Gastrocnemius medialis (tissue), 4 donors: Measurements from ENCODE around the gene FBXO17. TPM values are rescaled to one million over a fixed set of nuclear protein-coding genes. Genes with fewer than 3 reads are reported as not detected.

Experiments
- ATAC-seq, 2 donors: fragments of 150-250 bp; one replicate each; pipeline ENCODE4 v1.9.1; 2016
- DNase-seq, 2 donors: peaks; one replicate each; pipeline ENCODE4 v3.0.0-alpha.2; 2019
- H3K27ac ChIP-seq, 4 donors: fragments of 200-600 bp; sonication (generic); 1 replicate in 1 of 4; 2 replicates in 3 of 4; pipeline ENCODE4 v1.5.1; 2016 to 2018; ENCODE audit warnings: mild to moderate bottlenecking in 2 of 4, moderate library complexity in 1 of 4
- H3K27me3 ChIP-seq, 3 donors: fragments of 200-600 bp; sonication (generic) in 2 of 3; 1 replicate in 1 of 3; 2 replicates in 2 of 3; pipeline versions ENCODE4 v1.5.1 to v1.6.0; 2016 to 2019; ENCODE audit warnings: mild to moderate bottlenecking in 1 of 3, moderate library complexity in 1 of 3
- H3K36me3 ChIP-seq, 2 donors: fragments of 200-600 bp; sonication (generic) in 1 of 2; one replicate each; pipeline ENCODE4 v1.5.1; 2017 to 2018
- H3K4me1 ChIP-seq, 2 donors: fragments of 200-600 bp; sonication (generic) in 1 of 2; one replicate each; pipeline ENCODE4 v1.5.1; 2016 to 2017; ENCODE audit warnings: mild to moderate bottlenecking in 2 of 2
- H3K4me3 ChIP-seq, 4 donors: fragments of 200-600 bp; sonication (generic) in 3 of 4; 1 replicate in 1 of 4; 2 replicates in 3 of 4; pipeline ENCODE4 v1.5.1; 2016 to 2019; ENCODE audit warnings: mild to moderate bottlenecking in 2 of 4
- H3K9me3 ChIP-seq, 3 donors: fragments of 200-600 bp; sonication (generic) in 2 of 3; 1 replicate in 1 of 3; 2 replicates in 2 of 3; pipeline ENCODE4 v1.5.1; 2016 to 2019
- POLR2A ChIP-seq, 2 donors: fragments of 450-650 bp; IDR thresholded peaks; one replicate each; pipeline ENCODE4 v1.6.1; 2017; ENCODE audit warnings: antibody characterized with exemption in 2 of 2, mild to moderate bottlenecking in 2 of 2, moderate library complexity in 2 of 2
- in situ Hi-C, 4 donors: fragments of 200-750 bp; cut with MboI; loops; one replicate each; pipeline versions ENCODE4 v1.15.0 to v1.8.0; 2017; ENCODE audit warnings: low sequenced_read_pairs in 4 of 4
- intact Hi-C: fragments of 100-400 bp; cut with DNase I; formaldehyde crosslinking; loops from one replicate; pipeline ENCODE4 v1.15.1; 2023; ENCODE audit warnings: low total_unique reads
- total RNA-seq, 4 donors: library from RNA; depleted of rRNA; stranded (reverse); fragments of >200 nt; gene quantifications; one replicate each; pipeline versions ENCODE4 v1.1.0 to v1.2.3, GENCODE V29; 2016
- TF ChIP-seq, protein P1 (sequence below), 5 experiments: fragments of 450-650 bp in 3 of 5; fragments of 200-600 bp in 2 of 5; sonication (generic) in 2 of 5; IDR thresholded peaks in 4 of 5; conservative IDR thresholded peaks in 1 of 5; 1 replicate in 4 of 5; 2 replicates in 1 of 5; pipeline ENCODE4 v1.5.1; 2016 to 2019; ENCODE audit warnings: antibody characterized with exemption in 5 of 5, mild to moderate bottlenecking in 3 of 5, moderate library complexity in 3 of 5

FBXO17 gene
- total RNA-seq, 4 donors from 2014 or later = 1.6 to 4.2 (median 2.4) TPM

DNA sequence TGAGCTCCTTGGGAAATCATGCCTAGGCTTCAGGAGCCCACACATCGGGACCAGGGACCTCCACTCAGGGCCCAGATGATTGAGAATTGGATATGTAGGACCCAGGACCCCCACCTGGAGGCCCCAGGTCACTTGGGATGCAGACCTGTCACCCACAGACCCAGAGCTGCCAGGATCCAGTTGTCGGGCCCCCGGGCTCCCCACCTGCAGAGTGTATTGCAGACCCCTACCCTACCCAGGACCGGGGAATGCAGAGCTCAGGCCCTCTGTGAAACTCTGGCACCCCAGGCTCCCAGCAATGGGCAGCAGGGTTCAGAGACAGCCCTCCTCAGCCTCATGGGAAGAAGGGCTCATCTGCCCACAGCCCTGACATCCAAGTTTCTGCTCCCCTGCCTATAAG is 69.9 kb downstream of the FBXO17 start:
- Histone ChIP-seq H3K27me3 (no peaks in the 10 kb centered on the region), H3K9me3 (no peaks in the 10 kb centered on the region), H3K4me1 (peaks cover 3 to 5% of the 10 kb centered on the region in 2 donors), H3K36me3 (peaks cover 0 to 42% of the 10 kb centered on the region in 2 donors), H3K4me3 (no peak overlapping the region), H3K27ac (no peak overlapping the region)
- DNase-seq = no peak
- TF ChIP-seq, protein P1, sequence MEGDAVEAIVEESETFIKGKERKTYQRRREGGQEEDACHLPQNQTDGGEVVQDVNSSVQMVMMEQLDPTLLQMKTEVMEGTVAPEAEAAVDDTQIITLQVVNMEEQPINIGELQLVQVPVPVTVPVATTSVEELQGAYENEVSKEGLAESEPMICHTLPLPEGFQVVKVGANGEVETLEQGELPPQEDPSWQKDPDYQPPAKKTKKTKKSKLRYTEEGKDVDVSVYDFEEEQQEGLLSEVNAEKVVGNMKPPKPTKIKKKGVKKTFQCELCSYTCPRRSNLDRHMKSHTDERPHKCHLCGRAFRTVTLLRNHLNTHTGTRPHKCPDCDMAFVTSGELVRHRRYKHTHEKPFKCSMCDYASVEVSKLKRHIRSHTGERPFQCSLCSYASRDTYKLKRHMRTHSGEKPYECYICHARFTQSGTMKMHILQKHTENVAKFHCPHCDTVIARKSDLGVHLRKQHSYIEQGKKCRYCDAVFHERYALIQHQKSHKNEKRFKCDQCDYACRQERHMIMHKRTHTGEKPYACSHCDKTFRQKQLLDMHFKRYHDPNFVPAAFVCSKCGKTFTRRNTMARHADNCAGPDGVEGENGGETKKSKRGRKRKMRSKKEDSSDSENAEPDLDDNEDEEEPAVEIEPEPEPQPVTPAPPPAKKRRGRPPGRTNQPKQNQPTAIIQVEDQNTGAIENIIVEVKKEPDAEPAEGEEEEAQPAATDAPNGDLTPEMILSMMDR (IDR thresholded peaks at IDR 0.05 in 4 of 5, conservative IDR thresholded peaks at IDR 0.05 in 1 of 5) = no peak
- no peak for TF ChIP-seq POLR2A (IDR thresholded peaks at IDR 0.05)
- intact Hi-C loops (no loop called here), in situ Hi-C loops (loop anchor here in 3 of 4 donors (10.0 to 25.0 kb wide), 2 partner anchors 71 to 168 kb away; partner anchors contain the start of genes CAPN12 (in 2 of the 3) and ECH1 (in 1 of the 3))
- no peak for ATAC-seq

DNA sequence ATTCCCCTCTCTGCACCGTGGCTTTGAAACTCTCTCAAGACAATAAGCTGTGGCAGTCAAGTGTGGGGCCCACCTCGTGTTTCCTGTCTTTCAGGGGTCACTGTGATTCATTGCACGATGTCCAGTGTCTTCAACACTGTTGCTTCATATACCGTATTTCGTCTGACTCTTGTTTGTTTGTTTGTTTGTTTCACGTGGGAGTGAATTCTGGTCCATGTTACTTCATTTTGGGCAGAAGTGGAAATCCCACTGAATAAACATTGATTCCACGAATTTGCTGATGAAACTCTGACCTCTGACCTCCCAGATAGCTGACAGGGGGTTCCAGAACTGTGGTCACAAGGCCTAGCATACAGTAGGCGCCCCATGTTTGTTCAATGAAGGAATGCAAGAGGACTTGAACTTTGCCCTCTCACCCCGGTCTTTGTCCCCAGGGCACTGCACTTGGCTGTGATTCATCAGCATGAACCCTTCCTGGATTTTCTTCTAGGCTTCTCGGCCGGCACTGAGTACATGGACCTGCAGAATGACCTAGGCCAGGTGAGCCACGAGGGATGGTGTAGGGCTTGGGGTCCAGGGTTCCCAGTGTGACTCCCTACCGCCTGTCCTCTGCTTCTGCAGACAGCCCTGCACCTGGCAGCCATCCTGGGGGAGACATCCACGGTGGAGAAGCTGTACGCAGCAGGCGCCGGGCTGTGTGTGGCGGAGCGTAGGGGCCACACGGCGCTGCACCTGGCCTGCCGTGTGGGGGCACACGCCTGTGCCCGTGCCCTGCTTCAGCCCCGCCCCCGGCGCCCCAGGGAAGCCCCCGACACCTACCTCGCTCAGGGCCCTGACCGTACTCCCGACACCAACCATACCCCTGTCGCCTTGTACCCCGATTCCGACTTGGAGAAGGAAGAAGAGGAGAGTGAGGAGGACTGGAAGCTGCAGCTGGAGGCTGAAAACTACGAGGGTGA is 70.7 kb downstream of the FBXO17 start:
- intact Hi-C loops = loop anchor here (5.0 kb wide), 1 partner anchor 437 kb away; the partner anchor contains the start of gene SAMD4B
- H3K36me3 ChIP-seq = peaks cover 0 to 42% of the 10 kb centered on the region in 2 donors
- H3K4me1 ChIP-seq = peaks cover 6 to 9% of the 10 kb centered on the region in 2 donors
- H3K27me3 ChIP-seq = no peaks in the 10 kb centered on the region
- H3K4me3 ChIP-seq = no peak overlapping the region
- in situ Hi-C loops = loop anchor here in 3 of 4 donors (10.0 to 25.0 kb wide), 2 partner anchors 70 to 168 kb away; partner anchors contain the start of genes CAPN12 (in 2 of the 3) and ECH1 (in 1 of the 3)
- DNase-seq = no peak
- no peaks in the 10 kb centered on the region for H3K9me3 ChIP-seq
- TF ChIP-seq, protein P1 (IDR thresholded peaks at IDR 0.05 in 4 of 5, conservative IDR thresholded peaks at IDR 0.05 in 1 of 5) = no peak
- TF ChIP-seq POLR2A (IDR thresholded peaks at IDR 0.05) = no peak
- H3K27ac ChIP-seq = no peak overlapping the region
- ATAC-seq = no peak

DNA sequence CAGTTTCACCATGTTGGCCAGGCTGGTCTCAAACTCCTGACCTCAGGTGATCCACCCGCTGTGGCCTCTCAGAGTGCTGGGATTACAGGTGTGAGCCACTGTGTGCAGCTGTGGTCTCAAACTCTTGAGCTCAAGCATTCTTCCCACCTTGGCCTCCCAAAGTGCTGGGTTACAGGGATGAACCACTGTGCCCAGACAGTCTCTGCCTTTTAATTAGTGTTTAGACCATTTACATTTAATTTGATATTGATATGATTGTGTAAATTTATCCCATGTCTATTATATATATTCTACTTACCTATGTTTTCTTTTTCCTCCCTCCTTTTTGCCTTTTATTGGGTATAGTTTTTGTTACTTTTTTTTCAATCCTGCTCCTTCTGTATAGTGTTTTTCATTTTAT is 73.9 kb downstream of the FBXO17 start:
- no peak for TF ChIP-seq POLR2A (IDR thresholded peaks at IDR 0.05)
- TF ChIP-seq, protein P1 (IDR thresholded peaks at IDR 0.05 in 4 of 5, conservative IDR thresholded peaks at IDR 0.05 in 1 of 5) = no peak
- H3K4me1 ChIP-seq = peaks cover 30 to 32% of the 10 kb centered on the region in 2 donors
- DNase-seq (no peak), ATAC-seq (no peak)
- in situ Hi-C loops = loop anchor here in 3 of 4 donors (10.0 to 25.0 kb wide), 2 partner anchors 67 to 164 kb away; partner anchors contain the start of genes CAPN12 (in 2 of the 3) and ECH1 (in 1 of the 3)
- H3K27me3 ChIP-seq = no peaks in the 10 kb centered on the region
- no peak overlapping the region for H3K4me3 ChIP-seq
- H3K9me3 ChIP-seq = no peaks in the 10 kb centered on the region
- H3K27ac ChIP-seq = no peak overlapping the region
- intact Hi-C loops = loop anchor here (5.0 kb wide), 1 partner anchor 441 kb away; the partner anchor contains the start of gene SAMD4B
- H3K36me3 ChIP-seq = peaks cover 0 to 21% of the 10 kb centered on the region in 2 donors

DNA sequence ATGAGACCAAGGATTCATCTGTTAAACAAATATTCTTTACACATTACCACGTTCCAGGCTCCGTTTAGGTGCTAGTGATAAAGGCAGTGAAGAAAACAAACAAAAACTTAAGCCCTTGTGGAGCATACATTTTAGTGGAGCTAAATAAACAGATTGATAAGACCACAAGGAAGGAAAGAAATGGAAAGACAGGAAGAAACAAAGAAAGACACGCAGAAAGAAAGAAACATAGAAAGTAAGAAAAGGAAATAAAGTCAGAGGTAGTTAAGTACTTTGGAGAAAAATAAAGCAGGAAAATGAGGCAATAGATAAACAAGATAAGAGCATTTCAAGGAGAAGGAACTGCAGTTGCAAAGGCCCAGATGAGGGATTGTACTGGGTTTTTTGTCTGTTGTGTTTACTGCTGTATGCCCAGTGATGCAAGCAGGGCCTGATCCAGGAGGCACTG is 74.8 kb downstream of the FBXO17 start:
- intact Hi-C loops (loop anchor here (5.0 kb wide), 1 partner anchor 442 kb away; the partner anchor contains the start of gene SAMD4B), in situ Hi-C loops (loop anchor here in 3 of 4 donors (10.0 to 25.0 kb wide), 2 partner anchors 66 to 163 kb away; partner anchors contain the start of genes CAPN12 (in 2 of the 3) and ECH1 (in 1 of the 3))
- Histone ChIP-seq H3K27ac (peak overlapping the region; percentile 90 to 99 (median 94)), H3K9me3 (no peaks in the 10 kb centered on the region), H3K4me1 (peaks cover 39 to 41% of the 10 kb centered on the region in 2 donors), H3K36me3 (peaks cover 0 to 18% of the 10 kb centered on the region in 2 donors), H3K4me3 (peak overlapping the region; percentile 74 to 98 (median 87)), H3K27me3 (no peaks in the 10 kb centered on the region)
- TF ChIP-seq, protein P1 (IDR thresholded peaks at IDR 0.05 in 4 of 5, conservative IDR thresholded peaks at IDR 0.05 in 1 of 5) = no peak
- no peak for TF ChIP-seq POLR2A (IDR thresholded peaks at IDR 0.05)
- DNase-seq = no peak
- ATAC-seq = no peak
